HT-29 (cell line): ENCODE data around the gene LYRM1. TPM values are rescaled to one million over a fixed set of nuclear protein-coding genes. Genes with fewer than 3 reads are reported as not detected.
A peak's percentile ranks its signal among the peaks of the same experiment; 100 is the strongest.
"Not testable (repeated sequence)": the region's sequence is repeated elsewhere in the genome, so short reads cannot be mapped to it uniquely, and the experiment has no call there.

Experiments
- DNase-seq: peaks from one replicate; pipeline ENCODE4 v3.0.0-alpha.2; 2015; ENCODE audit warnings: low spot score
- total RNA-seq: library from RNA; depleted of rRNA; stranded (reverse); fragments of >200 nt; shearing (Covaris generic); gene quantifications from 2 replicates; pipeline ENCODE4 v1.2.3, GENCODE V29; 2014; rRNA removed

The LYRM1 gene, protein sequence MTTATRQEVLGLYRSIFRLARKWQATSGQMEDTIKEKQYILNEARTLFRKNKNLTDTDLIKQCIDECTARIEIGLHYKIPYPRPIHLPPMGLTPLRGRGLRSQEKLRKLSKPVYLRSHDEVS
- total RNA-seq, result 28.5 and 36.5 TPM in 2 replicates

- peak; percentile 96 for DNase-seq
Measured at GRCh38 chr16:20900299-20901067, at the start of gene LYRM1, which contains the start of gene DCUN1D3. Gene LYRM1 (plus strand): TSS chr16:20900771. CDS start chr16:20915556, 14,785 bp downstream. Gene DCUN1D3 (minus strand): TSS chr16:20900358. CDS start chr16:20862538, 37,820 bp downstream.

- DNase-seq, result no peak
Measured at GRCh38 chr16:20850981-20851380, 49.6 kb upstream of the LYRM1 start.

- peak; percentile 53 for DNase-seq
Measured at GRCh38 chr16:20851601-20852000, 49.0 kb upstream of the LYRM1 start.

DNA sequence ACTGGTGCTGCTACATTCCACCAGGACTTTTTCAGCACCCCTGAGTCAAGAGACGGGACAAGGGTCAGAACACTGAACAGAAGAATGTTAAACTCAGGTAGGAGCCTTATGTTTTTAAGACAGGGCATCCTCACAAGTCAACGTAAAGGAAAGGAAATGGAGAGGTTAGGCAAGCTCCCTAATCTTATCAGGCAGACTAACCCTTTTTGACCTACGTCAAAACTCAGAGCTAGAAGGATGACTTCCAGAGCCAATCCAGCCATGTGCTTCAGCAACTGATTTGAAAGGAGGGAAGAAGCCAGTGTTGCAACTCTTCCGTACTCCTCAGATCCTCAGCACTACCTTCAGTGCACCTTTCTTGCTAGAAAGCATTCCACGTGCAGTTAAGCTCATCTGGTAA, 47.4 kb upstream of the LYRM1 start:
- DNase-seq, result no peak

DNA sequence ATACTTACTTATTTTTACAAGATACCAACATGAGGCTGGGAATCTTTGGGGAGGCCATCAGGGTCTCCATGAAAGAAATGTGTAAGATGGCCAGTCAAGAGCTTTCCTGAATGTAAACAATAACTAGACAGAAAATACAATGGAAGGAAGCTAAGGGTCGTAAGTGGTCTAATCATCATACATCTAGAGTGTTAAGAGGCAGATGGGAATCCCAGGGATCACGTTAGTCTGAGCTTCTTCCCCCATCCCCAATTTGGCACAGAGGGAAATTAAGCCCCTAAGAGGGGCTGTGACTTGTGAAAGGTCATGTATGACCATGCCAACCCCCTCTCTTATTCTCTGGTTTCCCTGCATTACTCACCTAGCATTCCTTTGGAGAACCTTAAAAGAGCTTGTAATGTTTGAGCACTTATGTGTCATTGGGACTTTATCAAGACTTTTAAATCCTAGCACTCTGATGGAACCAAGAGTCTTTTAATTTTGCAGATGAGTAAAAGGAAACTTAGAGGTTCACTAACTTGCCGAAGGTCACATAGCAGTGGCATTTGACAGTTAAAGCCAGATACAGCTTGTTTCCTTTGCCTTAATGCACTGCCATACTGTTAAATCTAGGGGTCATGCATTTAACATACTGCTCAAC, 46.5 kb upstream of the LYRM1 start:
- DNase-seq, result no peak

GRCh38 chr16:20854963-20855362, 45.6 kb upstream of the LYRM1 start:
- DNase-seq, result no peak

DNA sequence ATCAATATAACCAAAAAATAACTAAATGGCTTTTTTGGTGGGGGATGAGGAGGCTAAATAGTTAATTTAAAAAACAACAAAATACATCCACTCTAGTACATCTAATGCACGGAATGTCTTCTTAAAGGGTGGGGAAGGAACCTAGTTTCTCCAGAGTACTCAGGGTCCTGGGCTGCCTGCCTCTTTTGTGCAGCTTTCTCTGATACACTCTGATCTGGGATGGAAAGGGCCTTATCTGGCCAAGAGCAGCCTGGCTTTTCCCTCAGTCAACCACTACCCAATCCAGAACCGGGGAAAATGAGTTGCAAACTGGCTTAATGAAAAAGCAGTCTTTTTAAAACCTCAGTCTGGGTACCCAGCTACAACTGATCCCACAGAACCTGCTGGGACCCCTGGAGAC, 43.3 kb upstream of the LYRM1 start:
- DNase-seq, result no peak

GRCh38 chr16:20859229-20859628, 41.3 kb upstream of the LYRM1 start:
- DNase-seq, result no peak

DNA sequence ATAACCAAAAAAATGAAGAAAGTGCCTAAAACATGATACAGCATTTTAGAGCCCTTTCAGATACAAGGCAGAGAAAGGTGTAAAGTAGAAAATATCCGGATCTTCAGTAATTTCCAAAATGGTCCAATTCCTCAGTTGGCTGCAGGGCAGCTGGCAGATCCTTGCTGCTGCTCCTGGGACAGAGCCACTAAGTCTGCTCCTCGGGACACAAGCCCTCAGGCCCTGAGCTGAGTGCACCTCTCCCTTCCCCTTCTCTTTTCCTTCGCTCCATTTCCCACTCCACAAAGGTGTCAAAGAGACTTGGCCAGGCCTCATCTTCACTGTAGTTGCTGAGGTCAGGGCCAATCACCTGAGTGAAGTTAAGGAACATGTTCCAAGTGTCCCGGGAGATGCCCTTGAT, 40.9 kb upstream of the LYRM1 start:
- DNase-seq, result no peak

DNA sequence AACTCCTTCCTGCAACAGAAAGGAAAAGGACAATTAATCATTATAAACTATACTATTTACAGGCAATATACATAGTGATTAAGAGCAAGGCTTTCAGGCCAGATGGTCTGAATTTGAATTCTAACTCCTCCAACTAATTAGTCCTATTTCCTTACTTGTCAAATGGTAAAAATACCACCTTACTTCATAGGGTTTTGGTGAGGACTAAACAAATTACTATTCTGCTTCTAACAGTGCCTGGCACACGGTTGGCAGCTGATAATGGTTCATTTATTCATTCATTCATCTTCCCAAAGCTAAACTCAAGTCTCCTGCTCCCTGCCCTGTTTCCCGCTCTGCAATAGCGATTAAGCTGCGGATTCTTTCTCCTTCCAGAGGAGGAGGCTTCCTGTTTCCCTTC, 40.2 kb upstream of the LYRM1 start:
- no peak for DNase-seq

DNA sequence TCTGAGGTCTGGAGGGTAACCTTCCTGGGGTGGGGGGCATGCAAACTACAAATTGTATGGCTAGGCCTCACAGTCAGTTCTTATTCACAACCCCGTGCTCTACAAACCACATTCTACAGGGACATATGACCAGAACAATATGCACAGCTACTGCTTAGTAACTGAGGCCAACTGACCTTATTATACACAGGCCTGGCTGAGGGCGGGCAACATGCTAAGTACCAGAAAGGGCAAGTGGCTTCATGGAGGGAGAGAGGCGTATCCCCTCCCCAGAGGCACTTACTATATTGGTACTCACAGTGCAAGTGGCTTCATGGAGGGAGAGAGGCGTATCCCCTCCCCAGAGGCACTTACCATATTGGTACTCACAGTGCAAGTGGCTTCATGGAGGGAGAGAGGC, 39.6 kb upstream of the LYRM1 start:
- not testable (repeated sequence) for DNase-seq

DNA sequence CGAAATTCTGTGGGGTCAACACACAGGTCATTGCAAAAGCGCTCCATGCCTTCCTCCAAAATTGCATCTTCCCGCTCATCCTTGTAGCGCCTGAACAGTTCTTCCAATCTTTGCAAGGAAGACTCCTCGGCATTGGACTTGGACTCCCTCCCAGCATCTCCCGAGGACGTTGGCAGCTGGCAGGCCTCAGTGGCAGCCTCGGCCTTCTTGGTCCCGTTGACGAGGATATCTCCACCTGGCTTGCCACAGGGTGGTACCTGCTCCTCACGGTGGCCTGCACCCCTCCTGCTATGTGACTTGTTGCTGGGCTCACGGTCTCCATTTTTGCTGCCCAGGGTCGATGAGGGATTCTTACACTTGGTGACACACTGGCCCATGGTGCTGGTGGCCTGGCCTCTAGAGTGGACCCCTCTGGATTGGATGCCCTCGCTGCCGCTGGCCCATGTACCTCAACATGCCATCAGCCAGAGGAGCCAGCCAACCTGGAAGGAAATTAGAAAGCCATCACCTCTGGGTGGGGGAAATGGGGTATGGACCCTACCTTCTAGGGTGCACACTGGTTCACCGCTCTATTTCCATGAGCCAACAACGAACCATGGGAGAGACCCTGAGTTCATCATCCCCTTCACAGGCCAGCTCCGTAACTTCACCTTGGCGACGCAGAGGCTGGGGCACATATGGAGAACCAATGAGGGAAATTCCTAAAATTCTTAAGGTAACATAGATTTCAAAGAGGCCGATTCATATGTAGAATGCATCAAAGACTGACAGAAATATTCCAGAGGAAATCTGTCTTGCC, 38.2 kb upstream of the LYRM1 start:
- DNase-seq, result no peak

DNA sequence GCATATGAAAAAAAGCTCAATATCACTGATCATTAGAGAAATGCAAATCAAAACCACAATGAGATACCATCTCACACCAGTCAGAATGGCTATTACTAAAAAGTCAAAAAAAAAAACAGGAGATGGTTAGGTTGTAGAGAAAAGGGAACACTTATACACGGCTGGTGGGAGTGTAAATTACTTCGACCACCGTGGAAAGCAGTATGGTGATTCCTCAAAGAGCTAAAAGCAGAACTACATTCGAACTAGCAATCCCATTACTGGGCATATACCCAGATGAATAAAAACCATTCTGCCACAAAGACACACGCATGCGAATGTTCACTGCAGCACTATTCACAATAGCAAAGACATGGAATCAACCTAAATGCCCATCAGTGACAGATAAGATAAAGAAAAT, 36.2 kb upstream of the LYRM1 start:
- not testable (repeated sequence) for DNase-seq

DNA sequence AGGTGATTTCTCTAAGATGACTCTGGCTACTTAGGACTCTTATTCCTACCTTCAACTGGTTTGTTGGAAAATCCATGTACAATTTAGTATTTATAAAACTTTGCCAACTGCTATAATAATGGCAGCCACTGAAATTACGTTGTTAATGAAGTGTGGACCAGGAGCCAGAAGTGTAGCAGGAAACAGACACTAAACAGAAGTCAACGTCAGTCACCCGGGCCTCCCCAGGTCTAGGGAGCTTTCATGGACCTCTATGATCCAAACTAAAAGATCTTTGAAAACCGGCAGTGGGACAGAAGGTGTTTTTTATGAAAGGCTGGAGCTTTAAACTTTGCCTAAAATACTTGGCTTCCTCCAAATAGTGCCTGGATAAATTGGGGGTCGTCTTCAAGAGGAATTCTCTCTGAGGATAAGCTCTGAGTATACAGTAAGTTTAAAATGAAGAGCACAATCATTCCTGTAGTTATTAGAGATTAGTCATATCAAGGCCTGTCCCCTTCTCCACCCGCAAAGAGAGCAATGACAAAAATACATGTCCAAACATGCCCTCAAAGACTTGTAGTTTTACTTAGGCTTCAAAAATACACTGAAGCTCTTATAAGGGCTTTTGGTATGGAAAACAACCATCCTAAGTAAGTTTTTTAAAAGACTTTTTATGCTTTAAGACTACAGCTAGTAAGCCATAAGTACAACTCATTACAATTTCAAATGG, 35.0 kb upstream of the LYRM1 start:
- peak; percentile 36 for DNase-seq

DNA sequence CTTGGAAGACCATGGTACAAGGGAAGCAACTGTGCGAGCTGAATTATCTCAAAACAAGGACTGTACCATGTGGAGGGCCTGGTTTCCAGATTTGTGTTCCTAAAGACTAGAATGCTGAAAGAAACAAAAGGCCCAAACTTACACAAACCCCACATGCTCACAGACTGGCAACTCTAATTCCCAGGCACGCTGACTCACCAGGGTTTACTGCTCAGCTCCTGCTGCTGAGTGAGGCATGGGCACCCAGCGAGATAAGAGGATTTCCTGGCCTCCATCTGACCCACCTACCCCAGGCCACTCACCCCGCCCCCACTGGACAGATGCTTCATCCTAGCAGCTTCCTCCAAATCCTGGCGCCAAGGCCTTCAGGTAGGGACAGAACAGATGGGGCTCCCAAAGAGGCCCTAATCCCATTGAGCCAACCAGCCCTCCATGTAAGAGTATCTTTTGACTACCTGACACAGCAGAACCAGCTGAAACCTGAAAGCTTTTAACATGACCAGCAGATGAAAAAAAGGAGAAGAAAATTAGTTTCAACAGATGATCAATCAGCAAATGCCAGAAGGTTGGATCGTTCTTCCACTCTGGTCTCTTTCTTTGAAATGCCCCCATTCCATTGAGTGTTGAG, 34.3 kb upstream of the LYRM1 start:
- DNase-seq, result peak; percentile 56

DNA sequence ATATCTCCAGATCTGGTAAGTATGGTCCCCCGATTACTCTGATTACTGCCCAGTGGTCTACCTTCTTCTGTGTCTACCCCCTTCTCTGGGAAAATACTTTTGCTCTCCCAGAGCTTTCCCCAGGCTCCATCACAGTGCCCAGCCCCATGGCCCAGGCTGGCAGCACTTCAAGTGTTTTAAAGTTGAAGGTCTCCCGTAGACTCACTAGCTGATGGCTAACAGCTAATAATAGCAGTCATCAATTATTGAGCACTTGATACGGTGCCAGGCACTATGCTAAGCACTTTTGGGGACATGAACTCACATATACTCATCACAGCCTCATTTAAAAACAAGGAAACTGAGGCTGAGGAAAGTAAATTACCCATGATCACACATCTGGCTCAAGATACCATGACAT, 33.8 kb upstream of the LYRM1 start:
- no peak for DNase-seq

DNA sequence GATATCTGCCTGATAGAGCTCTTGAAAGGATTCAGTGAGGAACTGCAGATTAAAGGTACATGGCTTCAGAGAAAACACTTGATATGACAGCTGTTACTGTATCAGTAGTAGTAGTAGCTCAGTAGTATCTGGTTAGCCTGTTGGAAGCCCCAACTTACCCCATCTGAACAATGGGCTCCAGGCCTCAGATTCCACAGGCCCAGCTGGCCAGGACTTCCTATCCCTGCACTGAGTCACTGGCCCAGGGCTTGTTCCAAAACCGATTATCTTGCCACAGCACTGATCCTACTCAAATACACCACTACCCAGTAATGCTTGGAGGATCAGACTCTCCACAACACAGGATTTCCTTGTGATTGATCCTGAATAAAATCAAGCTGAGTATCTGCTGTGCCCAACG, 33.0 kb upstream of the LYRM1 start:
- DNase-seq, result no peak

DNA sequence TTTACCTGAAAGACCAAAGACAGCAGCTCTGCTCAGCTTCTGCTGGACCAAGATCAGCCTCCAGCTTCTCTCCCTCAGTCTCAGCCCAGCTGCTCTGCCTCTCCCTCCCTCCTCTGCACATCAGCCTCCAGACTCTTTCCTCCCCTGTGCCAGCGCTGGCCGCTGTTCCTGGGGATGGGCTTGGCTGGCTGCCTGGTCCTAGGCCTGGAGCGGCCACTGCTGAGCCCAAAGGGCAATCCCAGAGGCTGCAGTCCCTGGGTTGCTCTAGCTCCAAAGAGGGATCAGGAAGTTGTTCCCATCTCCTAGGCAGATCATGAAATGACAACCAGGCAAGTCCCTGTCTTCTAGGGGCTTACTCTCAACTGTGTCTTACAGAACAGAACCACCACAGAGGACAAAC, 31.7 kb upstream of the LYRM1 start:
- peak; percentile 37 for DNase-seq

DNA sequence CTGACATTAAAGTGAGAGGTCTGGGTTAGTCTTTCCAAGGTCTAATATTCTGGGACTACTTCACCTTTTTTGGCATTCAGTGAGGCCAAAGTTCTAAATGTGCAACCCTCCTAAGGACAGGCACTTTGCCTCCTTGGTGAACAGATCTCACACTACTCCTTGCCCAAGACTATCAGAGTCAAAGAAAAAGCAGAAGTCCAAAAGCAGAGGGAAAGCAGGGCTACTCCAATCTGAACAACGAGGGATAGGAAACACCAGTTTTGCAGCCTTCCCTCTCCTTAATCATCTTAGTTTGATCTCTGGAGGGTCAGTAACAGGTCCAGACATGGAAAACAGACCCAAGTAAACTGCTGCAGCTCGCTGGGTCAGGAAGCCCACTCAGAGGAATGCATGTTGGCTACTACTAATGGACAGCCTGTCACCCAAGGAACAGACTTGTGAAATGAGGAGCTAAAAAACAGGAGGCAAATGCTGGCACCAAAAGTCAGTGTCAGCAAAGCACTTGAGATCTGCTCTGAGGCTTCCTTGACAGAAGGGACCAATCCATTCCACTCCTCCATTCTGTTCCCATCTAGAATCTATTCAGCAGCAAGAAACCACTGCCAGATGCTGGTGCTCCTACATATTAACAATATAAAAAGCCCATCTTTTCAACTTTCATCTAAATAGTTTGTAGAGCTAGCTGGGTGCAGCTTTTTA, 30.3 kb upstream of the LYRM1 start:
- no peak for DNase-seq

DNA sequence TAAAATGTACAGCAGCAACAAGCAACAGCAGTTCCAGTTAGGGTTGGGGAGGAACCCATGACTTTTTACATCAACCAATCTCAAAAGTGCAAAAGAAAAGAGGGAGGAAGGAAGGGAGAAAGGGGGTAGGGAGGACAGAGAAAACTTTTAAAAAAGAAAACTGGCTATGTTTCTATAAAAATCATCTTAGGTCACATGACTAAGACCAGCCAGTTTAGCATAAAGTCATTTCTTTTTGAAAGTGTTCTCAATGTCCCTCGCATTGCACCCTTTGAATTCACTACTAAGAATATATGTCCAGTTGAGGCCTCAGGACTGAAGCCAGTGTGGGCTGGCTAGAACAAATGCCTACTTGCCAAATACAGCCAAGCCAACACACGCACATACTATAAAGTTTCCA, 29.3 kb upstream of the LYRM1 start:
- DNase-seq, result no peak
